Activated CD4-positive, alpha-beta T cell treated with anti-CD3 and anti-CD28 coated beads, Interleukin-2, amount 10 ng/mL, durations not matched to agents 24 days and 14 days (primary cell): ENCODE results near the gene NRG3. TPM values are rescaled to one million over a fixed set of nuclear protein-coding genes. Genes with fewer than 3 reads are reported as not detected.
"Not testable (repeated sequence)": the region's sequence is repeated elsewhere in the genome, so short reads cannot be mapped to it uniquely, and the experiment has no call there.

Source experiments
- DNase-seq: peaks from one replicate; pipeline ENCODE4 v3.0.0; 2022
- H3K27ac Mint-ChIP-seq: one replicate; pipeline ENCODE4 v1.8.0; 2022; ENCODE audit warnings: mild to moderate bottlenecking, mixed read lengths
- H3K27me3 Mint-ChIP-seq: one replicate; pipeline ENCODE4 v1.8.0; 2022; ENCODE audit warnings: mixed read lengths
- H3K36me3 Mint-ChIP-seq: one replicate; pipeline ENCODE4 v1.8.0; 2022; ENCODE audit warnings: low read depth, mild to moderate bottlenecking, mixed read lengths
- H3K4me1 Mint-ChIP-seq: one replicate; pipeline ENCODE4 v1.8.0; 2021; ENCODE audit warnings: mixed read lengths
- H3K4me3 Mint-ChIP-seq: one replicate; pipeline ENCODE4 v1.8.0; 2022; ENCODE audit warnings: mild to moderate bottlenecking, moderate library complexity, mixed read lengths
- H3K9me3 Mint-ChIP-seq: one replicate; pipeline ENCODE4 v1.8.0; 2021; ENCODE audit warnings: mixed read lengths
- intact Hi-C: fragments of 100-400 bp; cut with micrococcal nuclease; formaldehyde crosslinking; loops from one replicate; pipeline ENCODE4 v1.15.1; 2023
- total RNA-seq: library from RNA; stranded (reverse); gene quantifications from 2 replicates; pipeline ENCODE4 v1.2.3, GENCODE V29; 2022

The NRG3 gene
- total RNA-seq, 1 donor from 2014 or later, result not detected

DNA sequence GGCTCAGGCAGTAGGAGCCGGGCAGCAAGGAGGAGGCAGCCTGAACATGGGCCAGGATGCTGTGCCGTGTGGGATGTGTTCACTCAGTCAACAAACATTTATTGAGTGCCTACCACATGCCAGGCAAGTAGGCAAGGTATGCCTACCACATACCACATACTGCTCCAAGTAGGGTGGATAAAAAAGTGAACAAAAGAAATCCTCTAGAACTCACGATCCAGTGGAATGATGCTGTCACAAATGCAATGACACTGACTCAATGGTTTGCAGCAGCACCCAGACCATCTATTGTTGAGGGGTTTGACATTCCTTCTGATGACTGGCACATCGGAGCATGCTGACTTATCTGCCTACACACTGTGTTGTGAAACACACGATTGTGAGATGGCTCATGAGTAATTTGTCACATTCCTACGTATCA, 413.5 kb downstream of the NRG3 start:
- DNase-seq, result no peak
- H3K27me3 Mint-ChIP-seq, result no peaks in the 10 kb centered on the region
- H3K27ac Mint-ChIP-seq, result no peak overlapping the region
- no peaks in the 10 kb centered on the region for H3K36me3 Mint-ChIP-seq
- no peak overlapping the region for H3K4me3 Mint-ChIP-seq
- no peaks in the 10 kb centered on the region for H3K9me3 Mint-ChIP-seq
- intact Hi-C loops, result no loop called here
- H3K4me1 Mint-ChIP-seq, result no peaks in the 10 kb centered on the region

DNA sequence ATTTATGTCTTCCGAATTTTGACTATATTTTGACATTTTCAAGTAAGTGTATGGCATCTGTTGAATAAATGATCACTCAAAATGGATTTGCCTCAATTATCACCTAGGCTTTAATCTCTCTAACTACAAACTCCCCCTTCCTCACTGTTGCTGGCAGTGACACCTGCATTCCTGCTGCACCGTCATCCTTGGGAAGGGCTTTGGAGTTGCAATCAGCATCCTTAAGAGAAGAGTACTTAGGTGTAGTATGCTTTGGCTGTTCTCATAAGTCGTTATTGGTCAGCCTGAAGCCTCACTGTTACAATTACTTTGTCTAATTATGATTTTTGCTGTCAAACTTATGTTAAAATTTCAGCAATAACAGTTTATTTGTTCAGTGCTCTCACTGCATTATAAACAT, 415.0 kb downstream of the NRG3 start:
- no peaks in the 10 kb centered on the region for H3K27me3 Mint-ChIP-seq
- no peaks in the 10 kb centered on the region for H3K36me3 Mint-ChIP-seq
- H3K9me3 Mint-ChIP-seq, result no peaks in the 10 kb centered on the region
- intact Hi-C loops, result no loop called here
- H3K27ac Mint-ChIP-seq, result no peak overlapping the region
- no peak for DNase-seq
- no peak overlapping the region for H3K4me3 Mint-ChIP-seq
- no peaks in the 10 kb centered on the region for H3K4me1 Mint-ChIP-seq

DNA sequence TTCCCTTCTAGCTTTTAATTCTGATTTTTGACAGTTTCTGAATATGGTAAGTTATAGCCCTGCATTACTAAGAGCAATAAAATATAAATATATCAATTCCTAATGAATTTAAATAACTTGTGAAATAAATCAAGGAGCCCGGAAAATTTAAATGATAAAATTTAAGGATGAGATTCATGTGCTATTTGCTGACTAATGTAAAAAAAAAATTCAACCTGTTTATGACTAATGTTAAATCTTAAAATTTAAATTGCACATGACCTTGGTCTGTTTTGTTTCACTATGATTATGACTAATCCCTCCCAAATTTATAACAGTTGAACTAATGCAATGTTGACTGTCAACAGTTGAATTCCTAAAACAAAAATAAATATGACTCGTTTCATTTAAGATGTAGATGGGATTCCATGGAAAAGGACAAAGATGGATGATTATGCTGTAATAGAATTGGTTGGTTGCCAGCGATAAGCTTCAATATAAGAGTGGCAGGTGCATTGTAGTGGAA, 419.9 kb downstream of the NRG3 start:
- Mint-ChIP-seq H3K9me3 (no peaks in the 10 kb centered on the region), H3K27ac (no peak overlapping the region), H3K4me3 (no peak overlapping the region), H3K36me3 (no peaks in the 10 kb centered on the region), H3K4me1 (no peaks in the 10 kb centered on the region), H3K27me3 (no peaks in the 10 kb centered on the region)
- no peak for DNase-seq
- intact Hi-C loops, result no loop called here

DNA sequence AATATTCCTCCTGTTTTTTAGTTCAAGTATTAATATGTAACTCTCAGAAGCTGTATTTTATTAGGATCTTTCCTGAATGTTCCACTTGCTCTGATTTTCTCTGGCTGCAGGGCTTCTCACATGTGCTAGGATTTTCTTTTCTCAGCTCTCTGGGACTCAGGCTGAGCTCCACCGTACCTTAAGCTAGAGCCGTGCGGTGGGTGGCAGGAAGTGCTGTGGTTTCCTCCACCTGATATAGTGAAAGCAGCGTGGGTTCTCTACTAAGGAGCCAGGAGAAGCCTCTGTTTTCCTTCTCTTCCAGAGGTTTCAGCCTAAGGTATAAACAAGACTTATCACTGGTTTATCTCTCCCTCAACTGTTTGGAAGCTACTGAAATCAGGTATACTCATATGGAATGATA, 433.6 kb downstream of the NRG3 start:
- DNase-seq, result no peak
- Mint-ChIP-seq H3K9me3 (peaks cover 3% of the 10 kb centered on the region), H3K27ac (no peak overlapping the region), H3K36me3 (no peaks in the 10 kb centered on the region), H3K4me3 (no peak overlapping the region), H3K27me3 (no peaks in the 10 kb centered on the region), H3K4me1 (peaks cover 2% of the 10 kb centered on the region)
- intact Hi-C loops, result no loop called here

DNA sequence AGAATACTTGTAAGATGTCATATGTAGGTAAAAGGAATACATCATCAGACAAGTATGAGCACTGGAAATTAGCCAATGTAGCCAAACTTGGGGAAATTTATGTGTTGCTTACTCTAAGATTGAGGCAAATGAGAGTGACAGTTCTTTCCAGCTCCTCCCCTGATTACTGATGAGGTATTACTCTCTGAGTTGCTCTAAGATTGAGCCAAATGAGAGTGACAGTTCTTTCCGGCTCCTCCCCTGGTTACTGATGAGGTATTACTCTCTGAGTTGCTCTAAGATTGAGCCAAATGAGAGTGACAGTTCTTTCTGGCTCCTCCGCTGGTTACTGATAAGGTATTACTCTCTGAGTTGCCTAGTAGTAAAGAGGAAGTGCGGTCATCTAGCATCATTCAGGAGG, 435.8 kb downstream of the NRG3 start:
- peaks cover 2% of the 10 kb centered on the region for H3K4me1 Mint-ChIP-seq
- no peak overlapping the region for H3K4me3 Mint-ChIP-seq
- no peak overlapping the region for H3K27ac Mint-ChIP-seq
- no peaks in the 10 kb centered on the region for H3K36me3 Mint-ChIP-seq
- peaks cover 3% of the 10 kb centered on the region for H3K9me3 Mint-ChIP-seq
- intact Hi-C loops, result no loop called here
- DNase-seq, result no peak
- H3K27me3 Mint-ChIP-seq, result no peaks in the 10 kb centered on the region

DNA sequence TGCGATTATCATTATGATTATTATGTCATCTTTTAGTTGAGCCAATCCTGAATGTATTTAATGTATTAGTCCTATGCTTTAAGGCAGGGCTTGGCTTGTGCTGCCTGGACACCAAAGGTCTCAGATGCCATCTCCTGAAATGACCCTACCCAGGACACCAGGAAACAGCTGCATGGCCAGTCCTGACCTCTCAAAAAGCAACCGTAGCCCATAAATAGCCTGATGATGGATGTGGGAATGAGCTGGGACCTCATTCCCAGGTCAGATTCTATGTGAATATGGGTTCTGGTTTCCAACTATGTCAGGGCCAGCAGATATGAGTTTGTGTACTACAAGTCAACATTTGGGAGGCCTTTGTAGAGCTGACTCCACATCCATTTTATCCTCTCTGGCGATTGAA, 438.4 kb downstream of the NRG3 start:
- intact Hi-C loops, result no loop called here
- Mint-ChIP-seq H3K27ac (no peak overlapping the region), H3K4me3 (no peak overlapping the region), H3K27me3 (no peaks in the 10 kb centered on the region), H3K9me3 (peaks cover 3% of the 10 kb centered on the region), H3K4me1 (peaks cover 2% of the 10 kb centered on the region), H3K36me3 (no peaks in the 10 kb centered on the region)
- no peak for DNase-seq

DNA sequence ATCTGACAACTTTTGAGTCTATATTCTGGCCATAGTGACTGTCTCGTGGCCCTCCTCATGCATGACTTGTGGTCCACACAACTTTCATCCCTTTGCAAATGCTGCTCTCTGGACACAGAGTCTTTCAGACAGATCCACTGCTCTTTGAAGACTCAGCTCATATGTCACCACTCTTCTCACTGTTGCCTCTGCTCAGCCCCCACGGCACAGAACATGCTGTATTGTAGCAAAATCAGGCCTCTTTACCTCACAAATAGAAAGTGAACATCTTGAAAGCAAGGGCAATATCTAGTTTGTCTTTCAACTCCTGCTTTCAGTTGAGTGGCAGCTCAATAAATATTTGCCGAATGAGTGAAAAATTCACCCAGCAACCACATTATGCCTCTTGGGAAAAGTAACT, 443.5 kb downstream of the NRG3 start:
- H3K4me3 Mint-ChIP-seq, result no peak overlapping the region
- no peaks in the 10 kb centered on the region for H3K9me3 Mint-ChIP-seq
- no peak overlapping the region for H3K27ac Mint-ChIP-seq
- H3K36me3 Mint-ChIP-seq, result no peaks in the 10 kb centered on the region
- no peaks in the 10 kb centered on the region for H3K4me1 Mint-ChIP-seq
- DNase-seq, result no peak
- intact Hi-C loops, result no loop called here
- no peaks in the 10 kb centered on the region for H3K27me3 Mint-ChIP-seq

DNA sequence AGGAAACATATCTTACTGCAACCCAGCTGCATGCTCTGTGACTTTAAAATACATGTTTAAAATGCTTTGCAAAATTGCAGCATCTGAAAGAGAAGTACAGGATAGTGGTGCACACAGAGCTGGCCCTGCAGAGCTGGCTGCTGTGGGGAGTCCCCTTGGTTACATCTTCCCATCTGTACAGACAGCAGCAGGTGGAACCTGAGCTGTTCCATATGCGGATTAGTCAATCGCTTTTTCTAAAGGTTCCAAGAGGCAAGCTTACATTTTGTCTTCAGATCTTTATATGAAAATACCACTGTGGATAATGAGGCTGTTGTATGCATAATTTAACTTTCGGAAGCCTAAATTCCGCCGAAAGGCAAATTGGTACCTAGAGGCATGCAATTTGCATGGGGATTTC, 444.1 kb downstream of the NRG3 start:
- H3K36me3 Mint-ChIP-seq, result no peaks in the 10 kb centered on the region
- H3K27me3 Mint-ChIP-seq, result no peaks in the 10 kb centered on the region
- no peak overlapping the region for H3K4me3 Mint-ChIP-seq
- no peak for DNase-seq
- no peak overlapping the region for H3K27ac Mint-ChIP-seq
- H3K4me1 Mint-ChIP-seq, result no peaks in the 10 kb centered on the region
- intact Hi-C loops, result no loop called here
- H3K9me3 Mint-ChIP-seq, result no peaks in the 10 kb centered on the region

DNA sequence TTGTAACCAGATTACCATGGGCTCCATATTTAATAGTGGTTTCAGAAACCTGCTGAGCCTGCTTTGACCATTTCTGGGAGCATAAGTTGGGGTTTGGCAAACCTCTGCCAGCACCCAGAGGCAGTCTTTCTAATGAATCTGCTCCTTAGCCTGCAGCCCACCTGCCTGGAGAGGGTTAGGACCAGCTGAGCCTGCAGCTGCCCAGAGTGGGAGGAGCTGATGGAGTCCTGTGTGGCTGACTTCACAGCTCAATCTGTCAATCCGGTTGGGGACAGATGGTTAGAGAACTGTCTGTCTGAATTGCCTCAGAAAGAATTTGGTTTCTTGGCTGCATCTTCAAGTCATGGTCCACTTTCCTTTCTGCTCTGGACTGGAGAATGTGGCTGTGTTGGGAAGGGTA, 444.6 kb downstream of the NRG3 start:
- Mint-ChIP-seq H3K27ac (no peak overlapping the region), H3K9me3 (no peaks in the 10 kb centered on the region), H3K4me1 (no peaks in the 10 kb centered on the region), H3K4me3 (no peak overlapping the region), H3K36me3 (no peaks in the 10 kb centered on the region), H3K27me3 (no peaks in the 10 kb centered on the region)
- intact Hi-C loops, result no loop called here
- no peak for DNase-seq

DNA sequence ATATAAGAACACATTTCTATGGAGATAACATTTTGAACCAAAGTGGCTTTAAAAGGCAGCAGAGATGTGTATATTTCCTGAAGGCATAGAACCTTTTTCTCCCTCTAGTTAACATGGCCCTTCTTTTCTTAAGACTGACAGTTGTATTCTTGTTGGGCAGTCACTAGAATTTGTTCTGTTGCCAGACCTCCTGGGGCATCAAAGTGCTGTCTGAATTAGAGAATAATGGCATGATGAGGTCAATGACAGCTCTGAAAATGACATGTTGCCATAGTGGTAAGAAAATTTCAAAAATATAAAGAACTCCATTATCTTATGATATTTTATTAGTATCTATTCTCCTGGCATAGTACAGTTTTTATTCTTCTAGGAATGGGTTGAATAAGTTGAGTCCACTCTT, 446.7 kb downstream of the NRG3 start:
- DNase-seq, result no peak
- H3K36me3 Mint-ChIP-seq, result no peaks in the 10 kb centered on the region
- no peaks in the 10 kb centered on the region for H3K9me3 Mint-ChIP-seq
- intact Hi-C loops, result no loop called here
- H3K4me1 Mint-ChIP-seq, result no peaks in the 10 kb centered on the region
- H3K27me3 Mint-ChIP-seq, result no peaks in the 10 kb centered on the region
- H3K4me3 Mint-ChIP-seq, result no peak overlapping the region
- no peak overlapping the region for H3K27ac Mint-ChIP-seq

DNA sequence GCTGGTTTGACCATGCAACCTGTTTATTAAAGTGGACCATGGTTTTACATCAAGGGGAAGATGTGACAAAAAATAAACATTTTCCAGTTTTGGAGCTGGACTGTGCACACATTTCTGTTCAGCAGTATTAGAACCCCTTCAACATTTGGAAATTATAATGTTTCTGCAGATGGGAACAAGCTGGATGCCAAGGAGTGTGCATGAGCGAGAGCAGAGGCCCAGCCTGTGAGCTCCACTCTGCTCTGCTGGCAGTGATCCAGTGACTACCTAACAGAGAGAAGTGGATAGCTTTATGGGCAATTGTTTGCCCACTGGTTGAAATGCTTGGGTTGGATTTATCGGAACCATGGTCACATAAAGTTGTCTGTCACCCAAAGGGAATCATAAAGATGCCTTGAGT, 456.7 kb downstream of the NRG3 start:
- Mint-ChIP-seq H3K36me3 (no peaks in the 10 kb centered on the region), H3K9me3 (no peaks in the 10 kb centered on the region), H3K4me3 (no peak overlapping the region), H3K4me1 (no peaks in the 10 kb centered on the region), H3K27ac (no peak overlapping the region), H3K27me3 (no peaks in the 10 kb centered on the region)
- intact Hi-C loops, result no loop called here
- no peak for DNase-seq

DNA sequence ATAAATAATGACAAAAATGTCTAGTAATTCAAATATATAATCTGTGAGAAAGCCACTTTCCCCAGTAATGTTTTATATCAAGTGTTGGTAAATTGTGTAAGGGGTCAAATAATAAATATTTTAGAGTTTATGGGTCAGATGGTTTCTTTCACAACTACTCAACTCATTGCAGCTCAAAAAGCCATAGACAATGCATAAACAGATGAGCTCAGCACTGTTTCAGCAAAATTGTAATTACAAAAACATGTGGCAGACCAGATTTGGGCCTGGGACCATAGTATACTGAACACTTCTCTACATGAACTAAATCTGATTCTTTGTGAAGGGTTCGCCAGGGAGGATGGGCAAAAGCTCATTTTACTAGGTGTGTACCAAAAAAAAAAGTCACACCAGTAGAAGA, 460.8 kb downstream of the NRG3 start:
- no peaks in the 10 kb centered on the region for H3K4me1 Mint-ChIP-seq
- no peaks in the 10 kb centered on the region for H3K36me3 Mint-ChIP-seq
- no peaks in the 10 kb centered on the region for H3K9me3 Mint-ChIP-seq
- no peak overlapping the region for H3K27ac Mint-ChIP-seq
- H3K27me3 Mint-ChIP-seq, result no peaks in the 10 kb centered on the region
- intact Hi-C loops, result no loop called here
- no peak overlapping the region for H3K4me3 Mint-ChIP-seq
- no peak for DNase-seq

DNA sequence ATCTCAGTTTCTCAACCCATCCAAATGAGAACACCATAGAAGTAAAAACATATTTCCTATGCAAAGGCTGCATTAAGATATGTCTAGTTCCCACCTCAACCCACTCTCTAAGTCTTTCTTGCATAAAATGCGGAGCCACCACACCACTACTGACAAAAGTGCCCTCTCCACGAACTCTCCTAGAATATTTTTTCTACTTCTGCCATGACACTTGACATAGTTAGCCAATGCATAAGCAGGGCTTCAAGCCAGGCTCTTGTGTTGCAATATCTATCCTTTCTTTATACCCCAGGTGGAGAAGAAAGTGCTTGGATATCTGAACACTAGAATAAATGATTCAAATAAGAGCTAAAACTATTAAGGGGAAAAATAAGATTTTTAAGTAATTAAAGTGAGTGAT, 465.2 kb downstream of the NRG3 start:
- intact Hi-C loops, result no loop called here
- Mint-ChIP-seq H3K4me1 (no peaks in the 10 kb centered on the region), H3K27me3 (no peaks in the 10 kb centered on the region), H3K36me3 (no peaks in the 10 kb centered on the region), H3K4me3 (no peak overlapping the region), H3K9me3 (no peaks in the 10 kb centered on the region), H3K27ac (no peak overlapping the region)
- no peak for DNase-seq

DNA sequence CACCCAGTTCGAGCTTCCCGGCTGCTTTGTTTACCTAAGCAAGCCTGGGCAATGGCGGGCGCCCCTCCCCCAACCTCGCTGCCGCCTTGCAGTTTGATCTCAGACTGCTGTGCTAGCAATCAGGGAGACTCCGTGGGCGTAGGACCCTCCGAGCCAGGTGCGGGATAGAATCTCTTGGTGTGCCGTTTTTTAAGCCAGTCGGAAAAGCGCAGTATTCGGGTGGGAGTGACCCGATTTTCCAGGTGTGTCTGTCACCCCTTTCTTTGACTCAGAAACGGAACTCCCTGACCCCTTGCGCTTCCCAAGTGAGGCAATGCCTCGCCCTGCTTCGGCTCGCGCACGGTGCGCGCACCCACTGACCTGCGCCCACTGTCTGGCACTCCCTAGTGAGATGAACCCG, 474.6 kb downstream of the NRG3 start:
- H3K4me3 Mint-ChIP-seq, H3K4me1 Mint-ChIP-seq, intact Hi-C loops, H3K9me3 Mint-ChIP-seq, H3K36me3 Mint-ChIP-seq, DNase-seq, H3K27me3 Mint-ChIP-seq, H3K27ac Mint-ChIP-seq: not testable (repeated sequence)

DNA sequence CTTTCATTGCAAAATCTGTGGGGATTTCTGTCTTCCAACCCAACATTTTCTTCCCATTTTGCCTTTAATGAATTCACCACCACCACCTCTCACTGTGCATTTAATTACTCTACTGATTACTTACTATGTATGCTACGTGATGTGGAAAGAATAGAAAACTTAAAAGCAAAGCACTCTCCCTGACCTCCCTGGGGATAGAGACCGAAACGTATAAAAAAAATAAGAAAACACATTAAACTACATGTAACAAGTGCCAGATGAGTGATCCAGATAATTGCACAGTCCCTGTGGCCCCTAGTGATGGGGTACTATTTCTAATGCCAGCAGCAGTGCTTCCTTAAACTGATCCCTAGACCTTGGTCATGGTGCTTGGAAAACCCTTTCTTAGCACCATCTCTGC, 478.4 kb downstream of the NRG3 start:
- DNase-seq, result no peak
- no peak overlapping the region for H3K4me3 Mint-ChIP-seq
- H3K9me3 Mint-ChIP-seq, result no peaks in the 10 kb centered on the region
- no peaks in the 10 kb centered on the region for H3K4me1 Mint-ChIP-seq
- no peak overlapping the region for H3K27ac Mint-ChIP-seq
- H3K36me3 Mint-ChIP-seq, result no peaks in the 10 kb centered on the region
- H3K27me3 Mint-ChIP-seq, result no peaks in the 10 kb centered on the region
- intact Hi-C loops, result no loop called here
